Activated T-helper 1 cell treated with anti-CD3 and anti-CD28 coated beads, Interleukin-12 subunit alpha, Interleukin-12 subunit beta, Interleukin-2, Interleukin-4 antibody, amounts not matched to agents 30 ng/mL and 10 ng/mL and 1 ng/mL, durations not matched to agents 14 hours and 24 hours and 36 hours (primary cell): Measurements from ENCODE around the gene LRTM1. TPM values are rescaled to one million over a fixed set of nuclear protein-coding genes. Genes with fewer than 3 reads are reported as not detected.

Experiments used
- DNase-seq: peaks from one replicate; pipeline ENCODE4 v3.0.0; 2021; ENCODE audit warnings: low spot score
- H3K27ac Mint-ChIP-seq: one replicate; pipeline ENCODE4 v1.8.0; 2021; ENCODE audit warnings: mild to moderate bottlenecking, mixed read lengths
- H3K27me3 Mint-ChIP-seq: one replicate; pipeline ENCODE4 v1.8.0; 2022; ENCODE audit warnings: mild to moderate bottlenecking, moderate library complexity, mixed read lengths; ENCODE audit not compliant: insufficient read depth
- H3K36me3 Mint-ChIP-seq: one replicate; pipeline ENCODE4 v1.8.0; 2021; ENCODE audit warnings: low read depth, mixed read lengths
- H3K4me1 Mint-ChIP-seq: one replicate; pipeline ENCODE4 v1.8.0; 2021; ENCODE audit warnings: low read depth, mixed read lengths
- H3K4me3 Mint-ChIP-seq: one replicate; pipeline ENCODE4 v1.8.0; 2021; ENCODE audit warnings: mild to moderate bottlenecking, moderate library complexity, mixed read lengths
- H3K9me3 Mint-ChIP-seq: one replicate; pipeline ENCODE4 v1.8.0; 2021; ENCODE audit warnings: mixed read lengths
- intact Hi-C: fragments of 100-400 bp; cut with micrococcal nuclease; formaldehyde crosslinking; loops from one replicate; pipeline ENCODE4 v1.15.1; 2024
- total RNA-seq: library from RNA; stranded (reverse); gene quantifications from 2 replicates; pipeline ENCODE4 v1.2.3, GENCODE V29; 2022

LRTM1 gene
- total RNA-seq, 1 donor from 2014 or later, result not detected

DNA sequence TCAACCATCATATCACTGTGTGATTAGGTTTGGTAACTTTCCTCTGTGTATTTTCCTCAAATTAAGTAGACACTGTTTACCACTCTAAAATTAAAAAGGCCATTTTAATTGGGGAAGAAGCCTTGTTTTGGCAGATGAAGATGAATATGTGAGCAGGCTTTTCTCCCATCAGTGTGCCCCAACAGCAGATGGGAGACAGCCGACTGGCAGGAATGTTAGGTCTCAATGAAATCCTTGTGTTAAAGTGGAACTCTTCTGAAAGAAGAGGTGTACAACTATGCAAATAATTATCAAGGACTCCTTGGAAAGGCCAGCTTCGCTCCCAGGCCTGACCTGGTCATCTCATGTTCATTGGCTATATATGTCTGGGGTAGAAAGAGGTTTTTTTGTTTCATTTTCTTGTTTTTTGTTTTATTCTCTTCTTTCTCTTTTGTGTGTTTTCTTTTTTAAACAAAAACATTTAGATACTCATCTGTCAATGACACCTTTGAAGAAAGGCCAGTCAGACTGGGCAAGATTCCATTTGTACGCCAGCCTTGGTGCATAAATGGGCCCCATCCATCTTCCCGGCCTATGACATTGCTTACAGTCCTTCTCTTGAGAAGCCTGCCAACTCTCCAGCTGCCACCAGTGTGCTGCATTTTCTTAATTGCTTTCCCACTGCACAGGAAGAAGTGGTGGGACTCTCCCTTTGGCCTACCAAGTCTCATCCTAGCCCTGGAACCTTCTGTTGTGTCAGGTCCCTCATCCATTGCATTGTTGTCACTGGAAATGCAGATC is 25.8 kb downstream of the LRTM1 start:
- intact Hi-C loops, result no loop called here
- no peaks in the 10 kb centered on the region for H3K36me3 Mint-ChIP-seq
- H3K4me1 Mint-ChIP-seq, result no peaks in the 10 kb centered on the region
- no peak overlapping the region for H3K27ac Mint-ChIP-seq
- H3K4me3 Mint-ChIP-seq, result no peak overlapping the region
- H3K27me3 Mint-ChIP-seq, result no peaks in the 10 kb centered on the region
- no peak for DNase-seq
- no peaks in the 10 kb centered on the region for H3K9me3 Mint-ChIP-seq

- Mint-ChIP-seq H3K9me3 (no peaks in the 10 kb centered on the region), H3K4me3 (no peak overlapping the region), H3K36me3 (no peaks in the 10 kb centered on the region), H3K27me3 (no peaks in the 10 kb centered on the region), H3K4me1 (no peaks in the 10 kb centered on the region), H3K27ac (no peak overlapping the region)
- intact Hi-C loops, result no loop called here
- DNase-seq, result no peak
Measured at GRCh38 chr3:54900838-54901591, 26.8 kb downstream of the LRTM1 start.

DNA sequence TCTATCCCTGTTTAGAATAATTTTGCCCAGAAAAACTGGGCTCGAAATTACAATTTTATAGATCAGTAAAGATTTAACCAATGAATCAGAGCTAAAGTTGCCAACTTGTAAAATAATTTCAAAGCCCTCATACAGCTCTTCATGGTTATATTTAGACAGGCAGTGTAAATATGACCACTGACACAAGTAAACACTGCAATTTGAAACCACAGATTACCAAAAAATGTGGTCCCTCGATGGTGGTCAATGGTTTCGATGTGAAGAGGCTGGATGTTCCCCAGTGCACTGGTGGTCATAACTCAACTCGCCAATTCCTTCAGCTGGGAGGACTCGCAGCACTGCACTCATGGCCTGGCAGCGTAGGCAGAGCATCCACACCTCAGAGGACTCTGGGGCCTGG is 28.6 kb downstream of the LRTM1 start:
- Mint-ChIP-seq H3K4me3 (no peak overlapping the region), H3K27ac (no peak overlapping the region), H3K9me3 (no peaks in the 10 kb centered on the region), H3K36me3 (no peaks in the 10 kb centered on the region), H3K27me3 (no peaks in the 10 kb centered on the region), H3K4me1 (no peaks in the 10 kb centered on the region)
- intact Hi-C loops, result no loop called here
- no peak for DNase-seq

- Mint-ChIP-seq H3K9me3 (no peaks in the 10 kb centered on the region), H3K4me1 (no peaks in the 10 kb centered on the region), H3K27ac (no peak overlapping the region), H3K27me3 (no peaks in the 10 kb centered on the region), H3K4me3 (no peak overlapping the region), H3K36me3 (no peaks in the 10 kb centered on the region)
- intact Hi-C loops, result no loop called here
- DNase-seq, result no peak
Measured at GRCh38 chr3:54897028-54897711, 30.7 kb downstream of the LRTM1 start.

- Mint-ChIP-seq H3K4me3 (no peak overlapping the region), H3K36me3 (no peaks in the 10 kb centered on the region), H3K9me3 (no peaks in the 10 kb centered on the region), H3K27ac (no peak overlapping the region), H3K4me1 (no peaks in the 10 kb centered on the region), H3K27me3 (no peaks in the 10 kb centered on the region)
- intact Hi-C loops, result no loop called here
- DNase-seq, result no peak
Measured at GRCh38 chr3:54895613-54896012, 32.2 kb downstream of the LRTM1 start.

- H3K4me3 Mint-ChIP-seq, result no peak overlapping the region
- no peak overlapping the region for H3K27ac Mint-ChIP-seq
- DNase-seq, result no peak
- no peaks in the 10 kb centered on the region for H3K9me3 Mint-ChIP-seq
- no peaks in the 10 kb centered on the region for H3K4me1 Mint-ChIP-seq
- H3K27me3 Mint-ChIP-seq, result no peaks in the 10 kb centered on the region
- intact Hi-C loops, result no loop called here
- no peaks in the 10 kb centered on the region for H3K36me3 Mint-ChIP-seq
Measured at GRCh38 chr3:54892168-54892567, 35.7 kb downstream of the LRTM1 start.

GRCh38 chr3:54891540-54891897 is 36.3 kb downstream of the LRTM1 start:
- H3K36me3 Mint-ChIP-seq, result no peaks in the 10 kb centered on the region
- no peak overlapping the region for H3K27ac Mint-ChIP-seq
- H3K9me3 Mint-ChIP-seq, result no peaks in the 10 kb centered on the region

DNA sequence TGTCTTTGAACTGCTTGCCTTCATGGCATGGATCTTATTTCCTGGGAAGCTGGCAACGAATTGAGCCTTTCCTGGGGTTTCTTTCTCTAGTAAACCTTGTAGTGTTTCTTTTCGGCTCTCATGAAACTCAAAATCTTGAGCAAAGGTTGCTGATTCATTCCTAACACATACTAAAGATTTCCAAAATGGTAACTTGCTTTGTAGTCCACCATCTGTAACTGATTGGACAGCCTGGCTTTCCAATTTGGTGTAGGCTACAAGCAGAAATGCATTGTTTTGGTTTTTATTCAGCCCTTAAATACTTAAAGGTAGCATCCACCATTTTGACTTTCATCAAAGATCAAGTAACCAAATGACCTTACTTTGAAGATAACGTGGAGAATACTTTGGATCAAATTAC is 38.1 kb downstream of the LRTM1 start:
- no peaks in the 10 kb centered on the region for H3K27me3 Mint-ChIP-seq
- intact Hi-C loops, result no loop called here
- no peaks in the 10 kb centered on the region for H3K9me3 Mint-ChIP-seq
- DNase-seq, result no peak
- no peak overlapping the region for H3K4me3 Mint-ChIP-seq
- no peaks in the 10 kb centered on the region for H3K4me1 Mint-ChIP-seq
- H3K27ac Mint-ChIP-seq, result no peak overlapping the region
- H3K36me3 Mint-ChIP-seq, result no peaks in the 10 kb centered on the region

More at GRCh38 chr3:54891540-54891897, 36.3 kb downstream of the LRTM1 start:
- Mint-ChIP-seq H3K4me1 (no peaks in the 10 kb centered on the region), H3K27me3 (no peaks in the 10 kb centered on the region), H3K4me3 (no peak overlapping the region)
- no peak for DNase-seq
- intact Hi-C loops, result no loop called here

- Mint-ChIP-seq H3K36me3 (no peaks in the 10 kb centered on the region), H3K4me1 (no peaks in the 10 kb centered on the region), H3K27ac (no peak overlapping the region), H3K9me3 (no peaks in the 10 kb centered on the region), H3K27me3 (no peaks in the 10 kb centered on the region), H3K4me3 (no peak overlapping the region)
- no peak for DNase-seq
- intact Hi-C loops, result no loop called here
Measured at GRCh38 chr3:54888873-54889272, 39.0 kb downstream of the LRTM1 start.

- no peaks in the 10 kb centered on the region for H3K27me3 Mint-ChIP-seq
- no peak for DNase-seq
- intact Hi-C loops, result no loop called here
- H3K4me1 Mint-ChIP-seq, result no peaks in the 10 kb centered on the region
- H3K4me3 Mint-ChIP-seq, result no peak overlapping the region
- H3K9me3 Mint-ChIP-seq, result no peaks in the 10 kb centered on the region
- H3K36me3 Mint-ChIP-seq, result no peaks in the 10 kb centered on the region
- no peak overlapping the region for H3K27ac Mint-ChIP-seq
Measured at GRCh38 chr3:54888162-54888561, 39.7 kb downstream of the LRTM1 start.

DNA sequence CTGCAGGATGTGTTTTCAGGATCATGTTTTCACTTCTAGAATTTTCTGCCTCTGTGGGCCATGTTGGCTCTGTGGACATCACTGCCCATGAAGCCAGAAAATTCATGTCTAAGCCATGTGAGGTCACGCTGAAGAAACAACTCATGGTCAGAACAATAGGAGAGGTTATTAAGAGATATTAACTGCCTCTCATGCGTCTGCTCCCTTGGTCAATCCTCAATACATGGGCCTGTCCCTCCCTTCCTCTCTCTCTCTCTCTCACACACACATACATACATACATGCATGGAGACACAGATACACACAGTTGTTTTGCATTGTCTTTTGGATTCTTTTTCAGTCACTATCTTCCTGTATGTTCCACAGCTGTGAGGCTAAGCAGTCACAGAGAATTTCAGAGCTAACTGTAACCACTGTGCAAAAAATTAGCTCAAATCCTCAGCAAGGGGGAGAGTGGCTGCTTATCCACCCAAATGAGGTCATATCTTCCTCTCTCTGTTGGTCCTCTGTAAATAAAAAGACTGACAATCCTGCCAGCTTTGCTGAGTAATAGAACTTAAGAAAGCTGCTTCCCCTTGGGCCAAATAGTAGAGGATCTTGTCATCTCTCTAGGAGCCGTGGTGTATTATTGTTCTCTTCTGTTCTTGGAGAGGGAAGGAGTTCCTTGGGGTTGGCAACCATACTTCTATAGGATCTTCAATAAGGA is 45.6 kb downstream of the LRTM1 start:
- Mint-ChIP-seq H3K4me1 (no peaks in the 10 kb centered on the region), H3K36me3 (no peaks in the 10 kb centered on the region), H3K27ac (no peak overlapping the region), H3K9me3 (no peaks in the 10 kb centered on the region), H3K27me3 (no peaks in the 10 kb centered on the region), H3K4me3 (no peak overlapping the region)
- DNase-seq, result no peak
- intact Hi-C loops, result no loop called here

DNA sequence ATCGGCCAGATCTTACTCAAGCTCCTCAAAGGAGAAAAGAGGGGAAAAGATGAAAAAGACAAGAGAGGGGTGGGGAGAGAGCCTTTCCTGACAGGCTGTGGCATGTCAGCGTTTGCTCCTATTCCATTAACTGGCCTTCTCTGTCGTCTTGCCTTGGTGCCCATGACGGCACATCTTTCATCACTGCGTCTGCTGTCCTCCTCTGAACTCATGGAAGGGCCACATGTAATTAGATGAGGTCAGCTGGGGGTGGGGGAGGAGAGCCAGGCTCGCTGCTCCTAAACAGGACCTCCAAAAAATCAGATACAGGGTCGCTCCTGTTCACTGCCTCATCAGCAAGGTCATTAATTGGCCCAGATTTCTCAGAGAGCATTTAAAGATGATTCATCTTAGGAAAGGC is 49.7 kb downstream of the LRTM1 start:
- Mint-ChIP-seq H3K4me1 (no peaks in the 10 kb centered on the region), H3K27ac (no peak overlapping the region), H3K27me3 (no peaks in the 10 kb centered on the region), H3K9me3 (no peaks in the 10 kb centered on the region), H3K4me3 (no peak overlapping the region), H3K36me3 (no peaks in the 10 kb centered on the region)
- DNase-seq, result no peak
- intact Hi-C loops, result no loop called here

- no peaks in the 10 kb centered on the region for H3K36me3 Mint-ChIP-seq
- no peak overlapping the region for H3K27ac Mint-ChIP-seq
- no peaks in the 10 kb centered on the region for H3K27me3 Mint-ChIP-seq
- intact Hi-C loops, result no loop called here
- H3K9me3 Mint-ChIP-seq, result no peaks in the 10 kb centered on the region
- DNase-seq, result no peak
- no peak overlapping the region for H3K4me3 Mint-ChIP-seq
- H3K4me1 Mint-ChIP-seq, result no peaks in the 10 kb centered on the region
Measured at GRCh38 chr3:54877730-54878129, 50.1 kb downstream of the LRTM1 start.
